HUDEP-2 (cell line): Measurements from ENCODE around the gene NXF1.
"Not testable (repeated sequence)": the region's sequence is repeated elsewhere in the genome, so short reads cannot be mapped to it uniquely, and the experiment has no call there.

Source experiments
- DNase-seq, 76 experiments: peaks; one replicate each; lab custom pipeline; 2025; ENCODE audit not compliant: unreplicated experiment in 76 of 76; lab: John Stamatoyannopoulos, UW

Gene NXF1

DNA sequence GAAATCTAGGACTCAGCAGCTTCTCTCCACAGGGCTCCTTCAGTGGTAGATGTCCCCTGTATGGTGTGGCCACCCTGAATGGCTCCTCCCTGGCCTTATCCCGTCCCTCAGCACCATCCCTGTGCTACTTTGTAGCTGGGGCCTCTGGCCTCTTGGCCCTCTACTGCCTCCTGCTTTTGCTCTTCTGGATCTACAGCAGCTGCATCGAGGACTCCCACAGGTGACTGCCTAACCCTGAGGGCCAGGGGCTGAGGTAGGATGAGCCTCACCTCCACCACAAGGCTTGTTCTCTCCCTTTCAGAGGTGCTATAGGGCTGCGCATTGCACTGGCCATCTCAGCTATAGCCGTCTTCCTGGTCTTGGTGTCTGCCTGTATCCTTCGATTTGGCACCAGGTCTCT is 16.2 kb downstream of the NXF1 start:
- no peak for DNase-seq

DNA sequence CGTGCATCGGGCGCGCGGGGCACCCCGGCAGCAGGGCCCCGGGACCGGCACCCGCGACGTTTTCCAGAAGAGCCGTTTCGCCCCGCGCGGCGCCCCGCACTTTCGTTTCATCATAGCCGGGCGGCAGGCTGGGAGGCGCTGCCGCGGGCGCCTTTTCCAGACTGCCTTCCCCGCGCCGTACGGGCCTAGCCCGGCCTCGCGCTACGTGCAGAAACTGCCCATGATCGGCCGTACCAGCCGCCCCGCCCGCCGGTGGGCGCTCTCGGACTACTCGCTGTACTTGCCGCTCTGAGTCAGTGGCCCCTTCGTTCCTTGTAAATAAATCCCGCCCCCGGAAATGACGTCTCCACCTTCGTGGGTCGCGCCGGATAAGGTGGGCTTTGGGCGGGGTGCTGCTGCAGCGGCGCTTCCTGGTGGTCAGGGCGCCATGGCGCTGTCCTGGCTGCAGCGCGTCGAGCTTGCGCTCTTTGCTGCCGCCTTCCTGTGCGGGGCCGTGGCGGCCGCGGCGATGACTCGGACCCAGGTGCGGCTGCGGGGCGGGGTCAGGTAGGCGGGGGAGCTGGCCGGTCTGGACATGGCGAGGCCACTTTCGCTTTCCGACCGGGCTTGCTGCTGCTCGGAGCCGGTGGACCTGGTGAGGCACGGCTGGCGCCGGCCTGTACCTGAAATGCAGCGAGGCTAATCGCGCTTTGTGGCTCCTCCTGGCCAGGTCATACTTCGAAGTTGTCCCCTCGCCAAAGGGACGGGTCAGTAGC is 18.1 kb downstream of the NXF1 start, which contains the start of gene TMEM179B:
TMEM179B (plus strand) TSS at position 398 of the 755 bp plus-strand sequence; CDS start at position 428, 30 bp downstream.
- peak; percentile 28 to 98 (median 93) for DNase-seq

DNA sequence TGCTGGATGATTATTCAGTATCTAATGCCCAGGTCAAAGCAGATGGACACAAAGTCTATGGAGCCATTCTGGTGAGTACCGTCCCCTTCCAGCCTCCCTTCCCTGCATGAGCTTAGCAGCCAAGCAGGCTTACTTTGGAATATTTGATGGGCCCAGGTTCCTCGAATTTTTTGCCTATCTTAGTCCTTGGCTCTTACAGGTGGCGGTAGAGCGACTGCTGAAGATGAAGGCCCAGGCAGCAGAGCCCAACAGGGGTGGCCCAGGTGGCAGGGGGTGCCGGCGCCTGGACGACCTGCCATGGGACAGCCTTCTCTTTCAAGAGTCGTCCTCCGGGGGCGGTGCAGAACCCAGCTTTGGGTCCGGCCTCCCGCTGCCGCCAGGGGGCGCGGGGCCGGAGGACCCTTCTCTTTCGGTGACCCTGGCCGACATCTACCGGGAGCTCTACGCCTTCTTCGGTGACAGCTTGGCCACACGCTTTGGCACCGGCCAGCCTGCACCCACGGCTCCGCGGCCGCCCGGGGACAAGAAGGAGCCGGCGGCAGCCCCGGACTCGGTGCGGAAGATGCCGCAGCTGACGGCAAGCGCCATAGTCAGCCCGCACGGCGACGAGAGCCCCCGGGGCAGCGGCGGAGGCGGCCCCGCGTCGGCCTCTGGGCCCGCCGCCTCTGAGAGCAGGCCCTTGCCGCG is 18.8 kb downstream of the NXF1 start:
- peak in 72 of 76 experiments; percentile 29 to 87 (median 73) for DNase-seq

DNA sequence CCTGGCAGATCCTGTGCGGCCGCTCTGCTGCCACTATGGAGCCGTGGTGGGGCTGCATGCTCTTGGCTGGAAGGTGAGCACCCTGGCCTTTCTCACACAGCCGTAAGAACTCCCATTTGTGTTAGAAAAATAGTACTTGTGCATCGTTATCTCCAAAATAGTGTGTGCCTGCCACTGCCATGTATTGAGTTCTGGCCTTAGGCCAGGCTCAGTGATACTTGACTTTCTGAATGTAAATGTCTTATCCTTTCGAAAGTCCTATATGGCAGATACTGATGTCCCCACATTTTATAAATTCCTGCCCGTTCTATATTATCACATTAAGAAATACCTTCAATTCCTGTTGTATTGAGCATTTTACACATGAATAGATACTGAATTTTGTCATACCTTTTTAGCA is 22.5 kb downstream of the NXF1 start:
- DNase-seq, result peak in 1 of 76 experiments; percentile 14

DNA sequence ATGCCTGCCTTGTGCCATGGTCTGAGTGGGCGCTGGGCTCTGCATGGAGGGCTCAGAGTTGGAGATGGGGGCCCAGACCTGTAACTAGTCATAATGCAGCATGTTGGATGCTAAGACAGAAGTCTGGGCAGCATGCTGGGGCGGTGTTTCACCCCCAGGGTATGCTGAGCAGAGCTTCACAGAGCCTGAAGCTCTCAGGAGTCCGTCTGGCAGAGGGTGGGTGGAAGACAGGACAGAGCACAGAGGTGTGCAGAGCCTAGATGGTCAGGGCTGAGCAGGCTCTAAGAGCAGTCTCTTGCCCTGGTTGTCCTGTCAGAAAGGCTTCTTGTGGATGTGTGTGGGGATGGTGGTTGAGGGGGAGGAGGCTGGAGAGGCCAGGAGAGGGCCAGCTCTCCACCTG is 26.8 kb downstream of the NXF1 start:
- no peak for DNase-seq

DNA sequence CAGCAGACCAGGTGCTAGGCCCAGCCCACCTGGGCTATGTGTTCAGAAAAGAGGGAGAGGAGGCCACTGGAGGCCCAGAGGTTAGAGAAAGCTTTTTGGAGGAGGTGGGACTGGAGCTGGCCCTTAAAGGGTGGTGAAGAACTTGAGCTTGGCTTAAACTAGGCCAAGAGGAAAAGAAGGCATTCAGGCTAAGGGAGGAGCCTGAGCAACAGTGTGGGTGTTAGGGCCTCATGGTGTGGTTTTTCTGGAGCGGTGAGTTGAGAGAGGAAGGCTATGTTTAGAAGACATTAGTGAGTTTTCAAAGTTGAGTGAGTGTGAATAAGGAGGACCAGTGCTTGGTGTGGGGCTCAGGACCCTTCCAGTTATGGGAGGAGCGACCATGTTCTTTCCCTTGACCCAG is 27.9 kb downstream of the NXF1 start:
- no peak for DNase-seq

DNA sequence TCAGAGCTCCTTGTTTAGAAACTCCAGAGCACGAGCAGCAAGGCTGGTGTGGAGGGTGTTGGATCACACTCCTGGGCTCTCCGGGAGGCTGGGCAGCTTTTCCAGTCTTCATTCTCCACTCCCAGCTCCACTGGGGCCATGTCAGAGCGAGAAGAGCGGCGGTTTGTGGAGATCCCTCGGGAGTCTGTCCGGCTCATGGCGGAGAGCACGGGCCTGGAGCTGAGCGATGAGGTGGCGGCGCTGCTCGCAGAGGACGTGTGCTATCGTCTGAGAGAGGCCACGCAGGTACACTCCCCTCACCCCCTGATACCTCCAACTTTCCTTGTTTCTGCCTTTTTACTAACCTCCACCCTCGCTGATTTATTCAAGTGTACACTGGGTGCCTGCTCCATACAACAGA is 29.6 kb downstream of the NXF1 start:
- DNase-seq, result no peak

DNA sequence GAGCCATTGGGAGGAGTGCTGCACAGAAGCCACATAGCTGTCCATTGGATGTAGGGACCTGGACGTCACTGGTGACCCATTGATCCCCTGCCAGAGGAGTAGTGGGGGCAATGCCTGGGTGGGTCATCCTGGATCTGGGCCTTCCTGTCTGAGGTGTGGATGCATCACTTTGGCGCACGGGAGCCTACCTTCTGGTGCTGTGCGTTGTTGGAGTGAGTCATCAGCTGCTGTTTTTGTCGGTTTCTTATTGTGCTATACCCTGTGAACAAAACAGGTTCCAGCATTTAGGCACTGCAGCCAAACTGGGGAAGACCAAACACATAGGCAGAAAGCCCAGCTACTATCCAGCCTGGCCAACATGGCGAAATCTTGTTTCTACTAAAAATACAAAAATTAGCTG is 30.8 kb downstream of the NXF1 start:
- no peak for DNase-seq

DNA sequence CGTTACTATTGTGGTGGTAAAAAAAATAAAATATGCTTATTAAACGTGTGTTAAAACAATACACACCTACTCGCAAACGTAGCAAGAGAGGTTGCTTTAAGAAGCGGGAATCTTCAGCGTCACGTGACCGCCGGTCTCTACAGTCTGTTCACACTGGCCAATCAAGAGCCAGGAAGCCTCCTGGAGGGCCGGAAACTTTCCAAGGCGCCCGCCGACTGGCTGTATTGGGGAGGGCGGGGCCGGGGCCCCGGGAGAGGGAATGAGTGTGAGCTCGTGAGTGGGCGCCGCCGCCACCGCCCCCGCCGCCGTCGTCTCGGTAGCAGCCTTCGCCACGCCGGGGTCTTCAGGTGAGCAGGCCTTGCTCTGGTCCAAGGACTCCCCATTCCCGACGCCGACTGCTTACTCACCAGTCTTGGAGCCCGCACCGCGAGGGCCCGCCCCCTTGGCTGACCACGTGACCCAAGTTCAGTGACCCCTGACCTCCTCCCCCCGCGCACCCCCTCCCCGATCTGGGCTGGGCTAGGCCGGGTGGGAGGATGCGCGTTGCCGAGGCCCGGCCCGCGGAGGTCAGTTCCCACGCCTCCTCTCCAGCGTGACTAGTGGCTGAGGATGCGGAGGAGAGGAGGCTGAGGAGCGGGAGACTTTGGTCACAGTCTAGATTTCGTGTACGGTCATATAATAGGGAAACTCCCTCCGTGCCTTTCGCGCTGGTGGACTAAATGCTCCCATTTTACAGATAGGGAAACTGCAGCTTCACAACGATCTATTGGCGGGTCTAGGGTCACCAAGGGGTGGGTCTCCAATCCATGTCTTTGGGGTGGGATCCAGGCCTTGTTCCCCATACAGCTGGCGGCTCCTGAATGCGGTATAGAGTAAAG is 33.9 kb downstream of the NXF1 start, which contains the start of gene TAF6L:
TAF6L (plus strand) TSS at position 253 of the 878 bp plus-strand sequence. CDS start 4,388 bp downstream, outside the sequence.
- peak in 75 of 76 experiments; percentile 62 to 99 (median 93) for DNase-seq

DNA sequence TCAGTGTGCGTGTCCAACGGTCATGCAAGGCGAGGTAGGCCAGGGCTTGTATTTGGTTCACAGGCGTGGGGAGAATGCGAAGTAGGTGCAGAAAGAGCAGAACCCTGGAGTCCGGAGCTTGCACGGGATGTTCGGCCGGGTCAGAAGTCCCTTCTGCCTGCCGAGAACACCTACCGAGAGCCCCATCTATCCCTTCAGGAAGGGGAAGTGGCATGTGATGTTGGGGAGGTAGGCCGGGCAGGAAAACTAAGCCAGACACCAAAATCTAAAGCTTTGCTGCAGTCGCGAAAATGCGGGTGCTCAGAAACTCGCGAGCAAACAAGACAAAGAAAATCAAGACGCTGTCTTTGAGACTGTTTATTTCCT is 34.5 kb downstream of the NXF1 start:
- DNase-seq, result peak in 16 of 76 experiments; percentile 13 to 65 (median 44)

DNA sequence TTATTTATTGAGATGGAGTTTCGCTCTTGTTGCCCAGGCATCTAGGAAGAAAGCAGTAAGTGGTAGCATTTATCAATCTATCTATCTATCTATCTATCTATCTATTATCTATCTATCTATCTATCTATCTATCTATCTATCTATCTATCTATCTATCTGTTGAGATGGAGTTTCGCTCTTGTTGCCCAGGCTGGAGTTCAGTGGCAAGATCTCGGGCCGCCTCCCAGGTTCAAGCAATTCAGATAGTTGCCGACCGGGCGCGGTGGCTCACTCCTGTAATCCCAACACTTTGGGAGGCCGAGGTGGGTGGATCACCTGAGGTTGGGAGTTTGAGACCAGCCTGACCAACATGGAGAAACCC is 44.4 kb downstream of the NXF1 start:
- not testable (repeated sequence) for DNase-seq

DNA sequence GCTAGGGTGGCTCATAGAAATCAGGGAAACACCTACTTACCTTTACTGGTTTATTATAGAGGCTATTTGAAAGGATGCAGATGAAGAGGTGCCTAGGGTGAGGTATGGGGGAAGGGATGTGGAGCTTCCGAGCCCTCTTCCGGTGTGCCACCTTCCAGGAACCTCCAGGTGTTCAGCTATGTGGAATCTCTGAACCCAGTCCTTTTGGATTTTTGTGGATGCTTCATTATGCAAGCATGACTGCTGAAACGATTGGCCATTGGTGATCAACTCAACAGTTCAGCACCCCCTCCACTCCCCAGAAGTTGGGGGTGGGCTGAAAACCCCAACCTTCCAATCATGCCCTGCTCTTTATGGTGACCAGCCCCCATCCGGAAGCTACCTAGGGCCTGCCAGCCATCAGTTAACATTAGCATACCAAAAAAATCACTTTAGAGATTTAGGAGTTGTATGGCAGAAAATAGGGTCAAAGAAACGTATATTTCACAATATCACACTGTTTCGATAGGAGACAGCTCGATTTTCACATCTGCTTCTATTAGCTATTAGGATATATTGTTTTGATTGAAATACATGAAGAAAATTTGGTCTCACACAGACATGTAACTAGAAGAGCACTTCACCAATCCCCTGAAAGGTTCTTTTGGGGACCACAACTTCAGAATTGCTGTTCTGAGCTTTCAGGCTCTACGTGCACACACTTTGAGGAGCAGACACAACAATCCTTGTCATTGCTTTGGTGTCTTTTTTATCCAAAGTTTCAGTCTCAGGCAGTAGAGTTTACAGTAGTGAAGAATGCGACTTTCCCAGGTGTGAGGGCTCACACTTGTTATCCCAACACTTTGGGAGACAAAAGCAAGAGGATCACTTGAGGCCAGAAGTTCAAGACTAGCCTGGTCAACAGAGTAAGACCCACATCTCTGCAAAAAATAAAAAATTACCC is 47.1 kb downstream of the NXF1 start:
- no peak for DNase-seq

DNA sequence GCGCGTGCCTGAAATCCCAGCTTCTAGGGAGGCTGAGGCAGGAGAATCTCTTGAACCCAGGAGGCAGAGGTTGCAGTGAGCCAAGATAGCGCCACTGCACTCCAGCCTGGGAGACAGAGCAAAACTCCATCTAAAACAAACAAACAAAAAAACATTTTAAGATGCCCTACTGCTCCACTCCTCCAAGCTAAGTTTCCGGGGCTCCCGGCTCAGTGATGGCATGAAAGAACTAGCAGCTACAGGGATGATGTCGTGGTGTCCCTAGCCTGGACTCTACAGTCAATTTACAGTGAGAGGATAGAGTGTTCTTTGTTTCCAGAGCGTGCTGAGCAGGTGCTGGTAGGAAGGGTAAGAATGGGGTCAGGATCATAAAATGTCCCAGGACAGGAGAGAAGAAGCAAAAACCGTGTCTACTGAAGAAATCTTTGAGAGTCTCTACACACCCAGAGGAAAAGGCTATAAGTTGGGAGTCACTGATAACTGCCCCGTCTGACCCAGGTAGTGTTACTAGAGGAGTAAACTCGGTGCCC is 50.1 kb downstream of the NXF1 start:
- no peak for DNase-seq

DNA sequence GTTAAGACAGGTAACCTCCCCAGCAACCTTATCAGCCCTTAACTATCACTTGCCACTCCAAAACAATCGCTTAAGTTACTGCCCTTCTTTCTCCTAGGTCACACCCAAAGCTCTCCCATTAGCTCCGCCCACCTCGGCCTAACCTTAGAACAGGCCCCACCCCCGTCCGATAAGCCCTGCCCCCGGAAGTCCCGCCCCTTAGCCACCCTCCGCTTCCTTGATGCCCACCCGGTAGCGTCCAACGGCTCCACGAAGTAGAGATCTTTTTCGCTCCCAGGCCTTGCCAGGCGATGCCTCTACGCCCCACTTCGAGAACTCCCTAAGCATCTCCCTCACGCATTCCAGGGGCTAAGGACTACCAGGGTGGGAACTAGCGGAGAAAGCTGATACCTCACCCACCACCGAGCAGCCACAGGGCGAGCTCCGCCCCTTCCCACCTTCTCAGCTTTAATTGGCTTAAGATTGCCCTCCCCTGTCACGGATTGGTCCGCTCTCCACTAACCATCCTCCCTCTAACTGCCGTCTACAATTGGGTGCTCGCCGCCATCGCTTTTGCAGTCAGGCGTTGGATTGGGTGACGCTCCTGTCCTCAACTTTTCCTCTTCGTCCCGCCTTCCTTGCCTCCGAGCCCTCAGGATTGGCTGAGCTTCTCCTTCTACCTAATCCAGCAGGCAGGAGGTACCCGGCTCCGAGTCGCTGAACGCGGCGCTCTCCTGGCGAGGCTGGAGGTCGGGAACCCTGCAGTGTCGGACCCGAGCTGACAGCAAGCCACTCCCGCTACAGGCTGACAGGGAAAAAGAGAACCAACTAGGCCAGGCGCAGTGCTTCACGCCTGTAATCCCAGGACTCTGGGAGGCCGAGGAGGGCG is 51.3 kb downstream of the NXF1 start, which contains the start of gene ZBTB3:
ZBTB3 (minus strand) TSS at position 425 of the 868 bp plus-strand sequence. CDS start 496 bp downstream, outside the sequence.
- peak in 75 of 76 experiments; percentile 84 to 100 (median 97) for DNase-seq

DNA sequence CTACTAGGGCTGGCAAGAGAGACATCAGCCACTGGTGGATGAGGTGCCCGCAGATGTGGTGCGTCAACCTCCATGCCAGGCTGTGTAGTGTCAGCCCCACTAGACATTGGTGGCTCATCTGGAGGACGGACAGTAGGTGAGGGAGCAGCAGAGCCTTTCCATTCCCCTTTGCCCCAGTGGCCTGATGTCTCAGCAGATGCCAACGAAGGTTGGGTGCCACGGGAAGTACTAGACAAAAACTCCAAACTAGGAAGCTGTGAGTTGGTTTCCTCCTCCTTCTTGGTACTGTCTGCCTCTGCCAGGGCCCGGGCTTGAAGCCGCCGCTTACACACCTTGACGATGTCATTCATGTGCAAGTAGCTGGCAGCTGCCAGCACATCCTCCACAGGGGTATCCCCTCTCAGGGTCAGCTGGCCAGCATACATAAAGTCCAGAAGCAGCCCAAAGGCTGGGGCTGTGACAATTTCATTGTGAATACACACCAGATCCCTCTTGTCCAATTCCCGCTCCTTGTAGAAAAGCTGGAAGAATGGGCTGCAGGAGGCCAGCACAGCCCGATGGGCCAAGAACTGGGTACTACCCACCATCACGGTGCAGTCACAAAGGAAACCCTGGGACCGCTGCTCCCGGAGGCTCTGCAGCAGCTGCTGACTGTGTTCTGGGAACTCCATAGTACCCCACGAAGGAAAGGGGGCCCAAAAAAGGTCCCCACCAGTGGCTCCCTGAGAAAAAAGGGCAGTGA is 52.1 kb downstream of the NXF1 start:
- DNase-seq, result no peak

DNA sequence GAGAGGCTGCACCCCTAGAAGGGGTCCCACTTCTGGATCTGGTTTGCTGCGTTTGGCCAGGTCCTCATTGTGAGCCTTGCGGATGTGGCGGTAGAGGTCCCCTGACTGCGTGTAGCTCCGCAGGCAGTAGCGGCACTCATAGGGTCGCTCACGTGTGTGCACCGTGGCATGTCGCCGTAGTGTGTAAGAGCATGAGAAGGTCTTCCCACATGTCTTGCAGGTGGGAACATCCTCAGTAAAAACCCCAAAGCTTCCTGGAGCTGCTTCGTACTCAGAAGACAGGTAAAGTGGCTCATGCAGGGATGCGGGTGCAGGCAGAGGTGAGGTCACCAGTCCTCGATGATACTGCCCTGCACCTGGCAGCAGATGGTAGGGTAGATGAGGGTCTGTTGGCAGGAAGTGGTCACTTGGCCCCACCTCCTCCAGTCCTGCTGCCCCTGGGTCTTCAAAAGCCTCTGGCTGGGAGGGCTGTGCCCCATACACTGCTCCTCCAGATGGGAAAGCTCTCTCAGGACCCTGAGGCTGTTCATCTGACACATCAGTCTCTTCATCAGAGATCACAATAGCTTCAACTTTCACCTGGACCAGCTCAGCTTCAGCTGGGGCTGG is 53.0 kb downstream of the NXF1 start:
- DNase-seq, result no peak

DNA sequence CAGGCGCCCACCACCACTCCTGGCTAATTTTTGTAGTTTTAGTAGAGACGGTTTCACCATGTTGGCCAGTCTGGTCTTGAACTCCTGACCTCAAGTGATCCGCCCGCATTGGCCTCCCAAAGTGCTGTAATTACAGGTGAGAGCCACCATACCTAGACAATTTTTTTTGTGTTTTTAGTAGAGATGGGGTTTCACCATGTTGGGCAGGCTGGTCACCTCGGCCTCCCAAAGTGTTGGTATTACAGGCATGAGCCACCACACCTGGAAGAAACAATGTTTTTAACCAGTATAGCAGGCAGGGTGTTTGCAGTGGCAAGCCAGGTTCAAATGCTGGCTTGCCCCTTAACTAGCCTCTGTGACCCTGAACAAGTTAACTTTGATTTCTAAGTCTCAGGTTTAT is 55.3 kb downstream of the NXF1 start:
- DNase-seq, result not testable (repeated sequence)
